Osteoblast (primary cell): ENCODE measurements around the gene ESF1. TPM values are rescaled to one million over a fixed set of nuclear protein-coding genes. Genes with fewer than 3 reads are reported as not detected.
"Not testable (repeated sequence)": the region's sequence is repeated elsewhere in the genome, so short reads cannot be mapped to it uniquely, and the experiment has no call there.

ENCODE experiments used
- DNase-seq: peaks from one replicate; pipeline ENCODE4 v3.0.0; 2011; ENCODE audit warnings: low spot score, mixed read lengths; ENCODE audit not compliant: insufficient read length; ENCODE audit errors: missing footprints
- H2AFZ ChIP-seq: 2 replicates; pipeline ENCODE4 v1.6.0; 2011; ENCODE audit warnings: mild to moderate bottlenecking, low read length
- H3K27ac ChIP-seq: 2 replicates; pipeline ENCODE4 v1.5.1; 2011; ENCODE audit warnings: mild to moderate bottlenecking, low read depth, low read length, moderate library complexity
- H3K27me3 ChIP-seq: 2 replicates; pipeline ENCODE4 v1.6.0; 2012; ENCODE audit warnings: mild to moderate bottlenecking, control low read depth, inconsistent platforms, low read length, moderate library complexity; ENCODE audit not compliant: insufficient read depth
- H3K36me3 ChIP-seq: 2 replicates; pipeline ENCODE4 v1.5.1; 2011; ENCODE audit warnings: mild to moderate bottlenecking, low read length, control low read depth, moderate library complexity; ENCODE audit not compliant: insufficient read depth
- H3K4me1 ChIP-seq: 2 replicates; pipeline ENCODE4 v1.5.1; 2011; ENCODE audit warnings: mild to moderate bottlenecking, low read length, control low read depth, moderate library complexity; ENCODE audit not compliant: insufficient read depth
- H3K4me2 ChIP-seq: 2 replicates; pipeline ENCODE4 v1.6.0; 2011; ENCODE audit warnings: mild to moderate bottlenecking, low read length; ENCODE audit not compliant: insufficient read depth
- H3K4me3 ChIP-seq: fragments of 200-600 bp; sonication (generic); 3 replicates; pipeline ENCODE4 v1.5.1; 2012; ENCODE audit warnings: mild to moderate bottlenecking, low read length, inconsistent platforms; ENCODE audit not compliant: insufficient read depth
- H3K79me2 ChIP-seq: 2 replicates; pipeline ENCODE4 v1.6.0; 2012; ENCODE audit warnings: mild to moderate bottlenecking, low read length, control low read depth, inconsistent platforms; ENCODE audit not compliant: insufficient read depth
- H3K9me3 ChIP-seq: 2 replicates; pipeline ENCODE4 v1.5.1; 2011; ENCODE audit warnings: low read depth, low read length, control low read depth
- H4K20me1 ChIP-seq: 2 replicates; pipeline ENCODE4 v1.6.0; 2012; ENCODE audit warnings: mild to moderate bottlenecking, low read length, control low read depth; ENCODE audit not compliant: insufficient read depth
- total RNA-seq: library from RNA; depleted of rRNA; stranded (reverse); fragments of >200 nt; gene quantifications from 2 replicates; pipeline ENCODE4 v1.2.3, GENCODE V29; 2012
- TF ChIP-seq, protein P1 (sequence below): IDR thresholded peaks from 2 replicates; pipeline ENCODE4 v1.5.1; 2011; ENCODE audit warnings: mild to moderate bottlenecking, low read depth, low read length, moderate library complexity; ENCODE audit errors: extremely low read depth

Gene ESF1
- total RNA-seq, 1 donor = 9.0 TPM

- peaks cover 59% of the 10 kb centered on the region for H3K36me3 ChIP-seq
- H3K4me2 ChIP-seq = no peak overlapping the region
- no peak overlapping the region for H3K27ac ChIP-seq
- DNase-seq = no peak
- H3K9me3 ChIP-seq = peaks cover 7% of the 10 kb centered on the region
- TF ChIP-seq, protein P1, sequence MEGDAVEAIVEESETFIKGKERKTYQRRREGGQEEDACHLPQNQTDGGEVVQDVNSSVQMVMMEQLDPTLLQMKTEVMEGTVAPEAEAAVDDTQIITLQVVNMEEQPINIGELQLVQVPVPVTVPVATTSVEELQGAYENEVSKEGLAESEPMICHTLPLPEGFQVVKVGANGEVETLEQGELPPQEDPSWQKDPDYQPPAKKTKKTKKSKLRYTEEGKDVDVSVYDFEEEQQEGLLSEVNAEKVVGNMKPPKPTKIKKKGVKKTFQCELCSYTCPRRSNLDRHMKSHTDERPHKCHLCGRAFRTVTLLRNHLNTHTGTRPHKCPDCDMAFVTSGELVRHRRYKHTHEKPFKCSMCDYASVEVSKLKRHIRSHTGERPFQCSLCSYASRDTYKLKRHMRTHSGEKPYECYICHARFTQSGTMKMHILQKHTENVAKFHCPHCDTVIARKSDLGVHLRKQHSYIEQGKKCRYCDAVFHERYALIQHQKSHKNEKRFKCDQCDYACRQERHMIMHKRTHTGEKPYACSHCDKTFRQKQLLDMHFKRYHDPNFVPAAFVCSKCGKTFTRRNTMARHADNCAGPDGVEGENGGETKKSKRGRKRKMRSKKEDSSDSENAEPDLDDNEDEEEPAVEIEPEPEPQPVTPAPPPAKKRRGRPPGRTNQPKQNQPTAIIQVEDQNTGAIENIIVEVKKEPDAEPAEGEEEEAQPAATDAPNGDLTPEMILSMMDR = no peak
- H3K4me3 ChIP-seq = no peak overlapping the region
- no peaks in the 10 kb centered on the region for H4K20me1 ChIP-seq
- H3K4me1 ChIP-seq = no peaks in the 10 kb centered on the region
- no peaks in the 10 kb centered on the region for H3K27me3 ChIP-seq
- no peak overlapping the region for H2AFZ ChIP-seq
- H3K79me2 ChIP-seq = no peaks in the 10 kb centered on the region
Observed at GRCh38 chr20:13765299-13765698, 19.4 kb downstream of the ESF1 start.

DNA sequence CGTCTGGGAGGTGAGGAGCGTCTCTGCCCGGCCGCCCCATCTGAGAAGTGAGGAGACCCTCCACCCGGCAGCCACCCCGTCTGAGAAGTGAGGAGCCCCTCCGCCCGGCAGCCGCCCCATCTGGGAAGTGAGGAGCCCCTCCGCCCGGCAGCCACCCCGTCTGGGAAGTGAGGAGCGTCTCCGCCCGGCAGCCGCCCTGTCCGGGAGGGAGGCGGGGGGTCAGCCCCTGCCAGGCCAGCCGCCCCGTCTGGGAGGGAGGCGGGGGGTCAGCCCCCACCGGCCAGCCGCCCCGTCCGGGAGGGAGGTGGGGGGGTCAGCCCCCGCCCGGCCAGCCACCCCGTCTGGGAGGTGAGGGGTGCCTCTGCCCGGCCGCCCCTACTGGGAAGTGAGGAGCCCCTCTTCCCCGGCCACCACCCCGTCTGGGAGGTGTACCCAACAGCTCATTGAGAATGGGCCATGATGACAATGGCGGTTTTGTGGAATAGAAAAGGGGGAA lies 24.2 kb downstream of the ESF1 start:
- DNase-seq, H3K4me1 ChIP-seq, H4K20me1 ChIP-seq, H3K27me3 ChIP-seq, H3K27ac ChIP-seq, H3K9me3 ChIP-seq, H3K4me2 ChIP-seq, H3K4me3 ChIP-seq, H2AFZ ChIP-seq, H3K79me2 ChIP-seq: not testable (repeated sequence)
- peaks cover 17% of the 10 kb centered on the region for H3K36me3 ChIP-seq

DNA sequence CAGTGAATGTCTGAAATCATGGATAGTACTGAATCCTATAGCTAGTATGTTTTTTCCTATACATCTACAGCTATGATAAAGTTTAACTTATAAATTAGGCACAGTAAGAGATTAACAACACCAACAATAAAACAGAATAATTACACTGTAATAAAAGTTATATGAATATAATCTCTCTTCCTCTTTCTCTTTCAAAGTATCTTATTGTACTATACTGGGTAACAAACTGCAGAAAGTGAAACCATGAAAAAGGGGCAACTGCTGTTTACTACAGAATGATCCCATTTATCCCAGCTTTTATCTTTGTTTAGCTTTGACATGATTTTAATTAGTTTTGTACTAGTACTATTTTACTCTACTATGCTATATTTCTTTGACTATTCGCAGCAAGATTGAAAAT lies 25.8 kb downstream of the ESF1 start:
- Histone ChIP-seq H3K36me3 (peaks cover 5% of the 10 kb centered on the region), H3K4me1 (no peaks in the 10 kb centered on the region), H4K20me1 (no peaks in the 10 kb centered on the region), H3K27me3 (no peaks in the 10 kb centered on the region), H3K79me2 (no peaks in the 10 kb centered on the region), H3K4me3 (no peak overlapping the region), H3K4me2 (no peak overlapping the region), H2AFZ (no peak overlapping the region), H3K27ac (no peak overlapping the region), H3K9me3 (no peaks in the 10 kb centered on the region)
- no peak for DNase-seq
- TF ChIP-seq, protein P1 = no peak

- Histone ChIP-seq H4K20me1 (no peaks in the 10 kb centered on the region), H3K27me3 (no peaks in the 10 kb centered on the region), H3K79me2 (no peaks in the 10 kb centered on the region), H3K36me3 (peaks cover 5% of the 10 kb centered on the region), H3K27ac (no peak overlapping the region), H3K9me3 (no peaks in the 10 kb centered on the region), H3K4me3 (no peak overlapping the region), H3K4me2 (no peak overlapping the region), H3K4me1 (no peaks in the 10 kb centered on the region), H2AFZ (no peak overlapping the region)
- no peak for DNase-seq
- TF ChIP-seq, protein P1 = no peak
Observed at GRCh38 chr20:13756551-13756950, 28.2 kb downstream of the ESF1 start.

DNA sequence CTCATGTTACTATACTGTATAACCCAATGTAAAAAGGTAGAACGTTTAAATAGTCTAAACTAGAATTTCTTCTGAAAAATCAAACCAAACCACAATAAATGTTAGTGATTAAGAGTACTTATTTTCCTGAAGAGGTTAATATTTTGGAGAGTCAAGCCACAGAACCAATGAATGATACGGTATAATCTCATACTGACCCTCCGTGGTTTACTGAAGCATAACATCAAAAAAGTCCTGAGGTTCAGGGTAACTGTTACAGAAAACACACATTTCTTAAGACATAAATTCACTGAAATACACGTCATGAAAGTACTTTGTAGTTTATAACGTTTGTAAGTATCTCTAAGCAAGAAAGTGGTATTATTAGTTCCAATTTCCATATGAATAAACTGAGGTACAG lies 28.9 kb downstream of the ESF1 start:
- Histone ChIP-seq H2AFZ (no peak overlapping the region), H3K27me3 (no peaks in the 10 kb centered on the region), H3K4me1 (no peaks in the 10 kb centered on the region), H4K20me1 (no peaks in the 10 kb centered on the region), H3K4me3 (no peak overlapping the region), H3K4me2 (no peak overlapping the region), H3K36me3 (peaks cover 5% of the 10 kb centered on the region), H3K27ac (no peak overlapping the region), H3K79me2 (no peaks in the 10 kb centered on the region), H3K9me3 (no peaks in the 10 kb centered on the region)
- no peak for DNase-seq
- TF ChIP-seq, protein P1 = peak; percentile 32
